NCI-H2196 treated with DMSO at 0.1 percent for 48 hours (cell line): ENCODE data around the gene RFX6.
"Not testable (repeated sequence)": the region's sequence is repeated elsewhere in the genome, so short reads cannot be mapped to it uniquely, and the experiment has no call there.

Experiments
- DNase-seq: peaks from one replicate; lab custom pipeline; 2025; ENCODE audit not compliant: unreplicated experiment; lab: John Stamatoyannopoulos, UW

RFX6 gene

GRCh38 chr6:116876635-116877611, at the start of gene RFX6:
RFX6 (plus strand) TSS chr6:116877242; CDS start chr6:116877276, 34 bp downstream.
- no peak for DNase-seq

- no peak for DNase-seq
Measured at GRCh38 chr6:116827561-116828240, 49.3 kb upstream of the RFX6 start.

- no peak for DNase-seq
Measured at GRCh38 chr6:116828983-116829382, 48.1 kb upstream of the RFX6 start, which contains the start of gene GPRC6A. GPRC6A (minus strand) TSS chr6:116829083; CDS start chr6:116829013, 70 bp downstream.

GRCh38 chr6:116834526-116834925, 42.5 kb upstream of the RFX6 start:
- DNase-seq, result not testable (repeated sequence)

- DNase-seq, result no peak
Measured at GRCh38 chr6:116836606-116837342, 40.3 kb upstream of the RFX6 start.

- no peak for DNase-seq
Measured at GRCh38 chr6:116840091-116840490, 37.0 kb upstream of the RFX6 start.

- no peak for DNase-seq
Measured at GRCh38 chr6:116842459-116842858, 34.6 kb upstream of the RFX6 start.

- DNase-seq, result peak; percentile 5
Measured at GRCh38 chr6:116847227-116847626, 29.8 kb upstream of the RFX6 start.

GRCh38 chr6:116858060-116858459, 19.0 kb upstream of the RFX6 start:
- DNase-seq, result no peak

GRCh38 chr6:116859264-116859663, 17.8 kb upstream of the RFX6 start:
- no peak for DNase-seq

GRCh38 chr6:116866281-116866871, 10.7 kb upstream of the RFX6 start:
- DNase-seq, result no peak

GRCh38 chr6:116872771-116873170, 4.3 kb upstream of the RFX6 start:
- no peak for DNase-seq

GRCh38 chr6:116876107-116876506, 935 bp upstream of the RFX6 start:
- DNase-seq, result no peak

GRCh38 chr6:116877743-116878142, 701 bp downstream of the RFX6 start:
- DNase-seq, result no peak

GRCh38 chr6:116881236-116881635, 4.2 kb downstream of the RFX6 start:
- no peak for DNase-seq

- DNase-seq, result no peak
Measured at GRCh38 chr6:116883005-116883404, 6.0 kb downstream of the RFX6 start.

GRCh38 chr6:116884530-116884929, 7.5 kb downstream of the RFX6 start:
- no peak for DNase-seq

GRCh38 chr6:116887168-116887567, 10.1 kb downstream of the RFX6 start:
- DNase-seq, result no peak

- no peak for DNase-seq
Measured at GRCh38 chr6:116887894-116888293, 10.9 kb downstream of the RFX6 start.

GRCh38 chr6:116888732-116889360, 11.8 kb downstream of the RFX6 start:
- DNase-seq, result no peak
